Ramos (cell line): ENCODE results near the gene SHISA9.

Source experiments
- in situ Hi-C: fragments of 300-500 bp; cut with MboI; formaldehyde crosslinking; loops from one replicate; pipeline ENCODE4 v1.14.3; 2022; ENCODE audit warnings: low sequenced_read_pairs; ENCODE audit not compliant: unreplicated experiment

The SHISA9 gene

GRCh38 chr16:13005721-13006247 is 104.4 kb downstream of the SHISA9 start:
- in situ Hi-C loops: no loop called here

GRCh38 chr16:13012601-13013000 is 111.2 kb downstream of the SHISA9 start:
- in situ Hi-C loops: no loop called here

GRCh38 chr16:13013043-13013442 is 111.6 kb downstream of the SHISA9 start:
- in situ Hi-C loops: no loop called here

- in situ Hi-C loops: no loop called here
Measured at GRCh38 chr16:13014476-13014875, 113.1 kb downstream of the SHISA9 start.

GRCh38 chr16:13018026-13018425 is 116.6 kb downstream of the SHISA9 start:
- in situ Hi-C loops: no loop called here

GRCh38 chr16:13021996-13022395 is 120.6 kb downstream of the SHISA9 start:
- in situ Hi-C loops: no loop called here

- in situ Hi-C loops: no loop called here
Measured at GRCh38 chr16:13029786-13030185, 128.4 kb downstream of the SHISA9 start.

GRCh38 chr16:13030769-13031168 is 129.4 kb downstream of the SHISA9 start:
- in situ Hi-C loops: no loop called here

- in situ Hi-C loops: no loop called here
Measured at GRCh38 chr16:13032911-13033310, 131.5 kb downstream of the SHISA9 start.

- in situ Hi-C loops: no loop called here
Measured at GRCh38 chr16:13036600-13036999, 135.2 kb downstream of the SHISA9 start.

- in situ Hi-C loops: no loop called here
Measured at GRCh38 chr16:13038591-13038990, 137.2 kb downstream of the SHISA9 start.

GRCh38 chr16:13039526-13039925 is 138.1 kb downstream of the SHISA9 start:
- in situ Hi-C loops: no loop called here

GRCh38 chr16:13041180-13041579 is 139.8 kb downstream of the SHISA9 start:
- in situ Hi-C loops: no loop called here

- in situ Hi-C loops: no loop called here
Measured at GRCh38 chr16:13041646-13042290, 140.4 kb downstream of the SHISA9 start.

- in situ Hi-C loops: no loop called here
Measured at GRCh38 chr16:13042291-13042685, 140.9 kb downstream of the SHISA9 start.

GRCh38 chr16:13046061-13046821 is 144.8 kb downstream of the SHISA9 start:
- in situ Hi-C loops: no loop called here

GRCh38 chr16:13047276-13047675 is 145.9 kb downstream of the SHISA9 start:
- in situ Hi-C loops: no loop called here

GRCh38 chr16:13049688-13050087 is 148.3 kb downstream of the SHISA9 start:
- in situ Hi-C loops: no loop called here

- in situ Hi-C loops: no loop called here
Measured at GRCh38 chr16:13052431-13052830, 151.0 kb downstream of the SHISA9 start.

GRCh38 chr16:13055480-13055879 is 154.1 kb downstream of the SHISA9 start:
- in situ Hi-C loops: no loop called here

- in situ Hi-C loops: no loop called here
Measured at GRCh38 chr16:13056607-13057006, 155.2 kb downstream of the SHISA9 start.

- in situ Hi-C loops: no loop called here
Measured at GRCh38 chr16:13060932-13061331, 159.5 kb downstream of the SHISA9 start.
